Testis (tissue), 3 donors: ENCODE measurements around the gene ARRDC5. TPM values are rescaled to one million over a fixed set of nuclear protein-coding genes. Genes with fewer than 3 reads are reported as not detected.

ENCODE experiments used
- DNase-seq: peaks from one replicate; pipeline ENCODE4 v3.0.0-alpha.2; 2019
- H3K27ac ChIP-seq, 2 donors: fragments of 200-600 bp; sonication (generic); one replicate each; pipeline ENCODE4 v1.5.1; 2019
- H3K27me3 ChIP-seq: fragments of 200-600 bp; sonication (generic); one replicate; pipeline ENCODE4 v1.5.1; 2019
- H3K36me3 ChIP-seq: fragments of 200-600 bp; sonication (generic); one replicate; pipeline ENCODE4 v1.5.1; 2017; ENCODE audit warnings: low read depth; ENCODE audit errors: missing control alignments
- H3K4me1 ChIP-seq: fragments of 200-600 bp; sonication (generic); one replicate; pipeline ENCODE4 v1.5.1; 2019
- H3K4me3 ChIP-seq, 2 donors: fragments of 200-600 bp; sonication (generic); one replicate each; pipeline ENCODE4 v1.5.1; 2017 to 2019
- H3K9me3 ChIP-seq: fragments of 200-600 bp; sonication (generic); one replicate; pipeline ENCODE4 v1.5.1; 2017
- POLR2A ChIP-seq: fragments of 450-650 bp; IDR thresholded peaks from one replicate; pipeline ENCODE4 v1.6.1; 2017; ENCODE audit warnings: antibody characterized with exemption, mild to moderate bottlenecking, moderate library complexity
- WGBS, 2 donors: methylation state at CpG; one replicate each; pipeline ENCODE4 v1.1.5; 2018; 5-methylcytosine and 5-hydroxymethylcytosine counted together
- intact Hi-C: fragments of 100-400 bp; cut with DNase I; formaldehyde crosslinking; loops from one replicate; pipeline ENCODE4 v1.15.1; 2023; ENCODE audit warnings: low total_unique reads
- polyA plus RNA-seq: library from polyadenylated mRNA; stranded (reverse); fragments of 350-450 nt; fragmentation: Illumina TruSeq; extraction: RNeasy Lipid Tissue Mini Kit (QIAGEN cat#74804); gene quantifications from one replicate; pipeline ENCODE4 v1.2.3, GENCODE V29; 2014; ENCODE audit warnings: low read depth, low replicate concordance; ENCODE audit not compliant: insufficient read depth
- total RNA-seq, 2 donors: library from RNA; depleted of rRNA; stranded (reverse); fragments of >200 nt; gene quantifications; one replicate each; pipeline ENCODE4 v1.2.3, GENCODE V29; 2016
- TF ChIP-seq, protein P1 (sequence below), 3 experiments: fragments of 450-650 bp in 2 of 3; fragments of 200-600 bp in 1 of 3; sonication (generic) in 1 of 3; IDR thresholded peaks; one replicate each; pipeline ENCODE4 v1.5.1; 2016 to 2019; ENCODE audit warnings: antibody characterized with exemption in 3 of 3, mild to moderate bottlenecking in 2 of 3, moderate library complexity in 1 of 3

The ARRDC5 gene
- total and polyA plus RNA-seq, 3 donors from 2014 or later, result 8.7 to 26.2 (median 17.4) TPM

DNA sequence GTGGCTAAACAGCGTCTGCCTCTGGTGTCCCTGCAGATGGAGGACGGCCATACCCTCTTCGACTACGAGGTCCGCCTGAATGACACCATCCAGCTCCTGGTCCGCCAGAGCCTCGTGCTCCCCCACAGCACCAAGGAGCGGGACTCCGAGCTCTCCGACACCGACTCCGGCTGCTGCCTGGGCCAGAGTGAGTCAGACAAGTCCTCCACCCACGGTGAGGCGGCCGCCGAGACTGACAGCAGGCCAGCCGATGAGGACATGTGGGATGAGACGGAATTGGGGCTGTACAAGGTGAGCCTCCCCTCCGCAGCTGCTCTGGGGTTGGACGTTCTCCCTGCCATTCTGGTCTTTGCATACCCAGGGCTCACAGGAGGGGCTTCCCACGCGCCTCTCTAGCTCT, 26.5 kb upstream of the ARRDC5 start:
- intact Hi-C loops, result no loop called here
- Histone ChIP-seq H3K9me3 (no peaks in the 10 kb centered on the region), H3K4me1 (peaks cover 8% of the 10 kb centered on the region), H3K27me3 (no peaks in the 10 kb centered on the region), H3K4me3 (no peak overlapping the region), H3K27ac (no peak overlapping the region), H3K36me3 (no peaks in the 10 kb centered on the region)
- WGBS, 2 donors, result 92 to 94% methylated on average over 2 to 22 of the region's 22 CpGs
- no peak for DNase-seq
- no peak for TF ChIP-seq POLR2A
- TF ChIP-seq, protein P1, sequence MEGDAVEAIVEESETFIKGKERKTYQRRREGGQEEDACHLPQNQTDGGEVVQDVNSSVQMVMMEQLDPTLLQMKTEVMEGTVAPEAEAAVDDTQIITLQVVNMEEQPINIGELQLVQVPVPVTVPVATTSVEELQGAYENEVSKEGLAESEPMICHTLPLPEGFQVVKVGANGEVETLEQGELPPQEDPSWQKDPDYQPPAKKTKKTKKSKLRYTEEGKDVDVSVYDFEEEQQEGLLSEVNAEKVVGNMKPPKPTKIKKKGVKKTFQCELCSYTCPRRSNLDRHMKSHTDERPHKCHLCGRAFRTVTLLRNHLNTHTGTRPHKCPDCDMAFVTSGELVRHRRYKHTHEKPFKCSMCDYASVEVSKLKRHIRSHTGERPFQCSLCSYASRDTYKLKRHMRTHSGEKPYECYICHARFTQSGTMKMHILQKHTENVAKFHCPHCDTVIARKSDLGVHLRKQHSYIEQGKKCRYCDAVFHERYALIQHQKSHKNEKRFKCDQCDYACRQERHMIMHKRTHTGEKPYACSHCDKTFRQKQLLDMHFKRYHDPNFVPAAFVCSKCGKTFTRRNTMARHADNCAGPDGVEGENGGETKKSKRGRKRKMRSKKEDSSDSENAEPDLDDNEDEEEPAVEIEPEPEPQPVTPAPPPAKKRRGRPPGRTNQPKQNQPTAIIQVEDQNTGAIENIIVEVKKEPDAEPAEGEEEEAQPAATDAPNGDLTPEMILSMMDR (IDR thresholded peaks at IDR 0.05), result no peak

GRCh38 chr19:4923276-4923747, 20.6 kb upstream of the ARRDC5 start:
- DNase-seq, result no peak
- intact Hi-C loops, result no loop called here
- no peak overlapping the region for H3K4me3 ChIP-seq
- 61 to 74% methylated on average over 12 to 21 of the region's 21 CpGs for WGBS, 2 donors
- TF ChIP-seq, protein P1 (IDR thresholded peaks at IDR 0.05), result no peak
- TF ChIP-seq POLR2A, result no peak
- H3K9me3 ChIP-seq, result no peaks in the 10 kb centered on the region
- no peaks in the 10 kb centered on the region for H3K36me3 ChIP-seq
- peaks cover 8% of the 10 kb centered on the region for H3K4me1 ChIP-seq
- H3K27ac ChIP-seq, result peak overlapping the region in 1 of 2 donors; percentile 18
- H3K27me3 ChIP-seq, result no peaks in the 10 kb centered on the region

DNA sequence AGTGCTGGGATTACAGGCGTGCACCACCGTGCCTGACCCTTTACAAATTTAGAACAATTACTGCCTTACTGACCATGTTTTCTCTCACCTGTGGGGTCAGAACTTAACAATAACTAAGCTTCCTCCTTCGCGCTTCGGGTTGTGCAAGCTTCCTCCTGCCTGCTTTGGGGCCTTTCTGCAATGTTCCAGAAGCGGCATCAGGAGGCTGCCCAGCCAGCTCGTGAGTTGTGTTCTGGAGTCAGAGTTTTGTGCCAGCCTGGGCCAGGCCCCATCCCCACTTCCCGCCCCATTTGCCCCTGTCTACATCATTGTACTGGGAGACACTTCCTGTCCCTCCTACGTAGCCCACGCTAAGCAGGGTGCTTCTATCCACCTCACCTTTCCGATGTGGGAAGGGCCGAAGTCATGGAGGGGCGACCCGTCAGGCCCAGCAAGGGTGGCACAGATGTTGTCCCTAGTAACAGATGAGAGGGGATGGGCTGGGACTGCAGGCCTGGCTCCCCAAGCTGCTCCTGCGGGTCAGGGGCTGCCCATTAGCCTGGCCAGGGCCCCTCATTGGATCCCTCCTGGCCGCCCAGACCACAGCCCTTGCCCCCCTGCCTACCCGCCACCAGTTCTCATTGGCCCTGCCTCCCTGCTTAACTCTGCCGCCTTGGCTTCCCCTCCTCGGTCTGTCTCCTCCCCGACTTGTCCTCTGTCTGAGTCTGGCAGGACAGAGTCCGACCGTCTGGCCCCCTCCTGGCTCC, 20.0 kb upstream of the ARRDC5 start:
- WGBS, 2 donors, result 75 to 82% methylated on average over 21 to 22 of the region's 22 CpGs
- intact Hi-C loops, result no loop called here
- TF ChIP-seq, protein P1 (IDR thresholded peaks at IDR 0.05), result no peak
- no peak for TF ChIP-seq POLR2A
- no peaks in the 10 kb centered on the region for H3K9me3 ChIP-seq
- DNase-seq, result no peak
- no peak overlapping the region for H3K4me3 ChIP-seq
- peak overlapping the region in 1 of 2 donors; percentile 18 for H3K27ac ChIP-seq
- no peaks in the 10 kb centered on the region for H3K27me3 ChIP-seq
- H3K4me1 ChIP-seq, result peaks cover 8% of the 10 kb centered on the region
- H3K36me3 ChIP-seq, result no peaks in the 10 kb centered on the region

- Histone ChIP-seq H3K4me3 (no peak overlapping the region), H3K27me3 (no peaks in the 10 kb centered on the region), H3K27ac (peak overlapping the region in 1 of 2 donors; percentile 18), H3K4me1 (peaks cover 3% of the 10 kb centered on the region), H3K36me3 (no peaks in the 10 kb centered on the region), H3K9me3 (no peaks in the 10 kb centered on the region)
- DNase-seq, result no peak
- no peak for TF ChIP-seq POLR2A
- TF ChIP-seq, protein P1 (IDR thresholded peaks at IDR 0.05), result no peak
- WGBS, 2 donors, result 87 to 90% methylated on average over 35 to 41 of the region's 41 CpGs
- intact Hi-C loops, result no loop called here
Observed at GRCh38 chr19:4916292-4917082, 13.8 kb upstream of the ARRDC5 start.
